ENCODE results near the gene HSD17B11. TPM values are rescaled to one million over a fixed set of nuclear protein-coding genes. Genes with fewer than 3 reads are reported as not detected.
"Not testable (repeated sequence)": the region's sequence is repeated elsewhere in the genome, so short reads cannot be mapped to it uniquely, and the experiment has no call there.

The HSD17B11 gene
- total and polyA plus RNA-seq, 12 donors: 4.6 to 25.4 (median 12.2) TPM

GRCh38 chr4:87391576-87392054, 627 bp upstream of the HSD17B11 start:
- peaks cover 0 to 12% (median 5%) of the 10 kb centered on the region in 11 donors for H3K9me3 ChIP-seq
- peaks cover 0 to 7% (median 0%) of the 10 kb centered on the region in 9 donors for H3K36me3 ChIP-seq
- peak overlapping the region; percentile 78 to 95 (median 89) for H3K27ac ChIP-seq
- no peak for TF ChIP-seq CTCF (IDR thresholded peaks at IDR 0.05)
- 13 to 23% methylated on average over 16 of the region's 16 CpGs for WGBS, 2 donors
- peak in 7 of 8 donors; percentile 36 to 70 (median 61) for ATAC-seq
- H3K4me3 ChIP-seq: peak overlapping the region; percentile 56 to 79 (median 68)
- no peaks in the 10 kb centered on the region for H3K27me3 ChIP-seq
- H3K4me1 ChIP-seq: peaks cover 0 to 36% (median 25%) of the 10 kb centered on the region in 9 donors
- DNase-seq: no peak
- intact Hi-C loops (cut with DNase I): loop anchor here in 2 of 10 donors (2.0 kb wide), 1 partner anchor 31 kb away; the partner anchor contains the start of gene NUDT9 (in 2 of the 2)

- intact Hi-C loops (cut with DNase I): loop anchor here in 2 of 10 donors (2.0 kb wide), 1 partner anchor 32 kb away; the partner anchor contains the start of gene NUDT9 (in 2 of the 2)
- TF ChIP-seq CTCF (IDR thresholded peaks at IDR 0.05): no peak
- Histone ChIP-seq H3K4me3 (peak overlapping the region; percentile 56 to 79 (median 68)), H3K4me1 (peaks cover 0 to 41% (median 25%) of the 10 kb centered on the region in 9 donors), H3K27ac (peak overlapping the region; percentile 14 to 95 (median 89)), H3K9me3 (peaks cover 0 to 18% (median 5%) of the 10 kb centered on the region in 11 donors), H3K36me3 (peaks cover 0 to 7% (median 0%) of the 10 kb centered on the region in 9 donors), H3K27me3 (no peaks in the 10 kb centered on the region)
- DNase-seq (no peak), ATAC-seq (no peak)
Observed at GRCh38 chr4:87390551-87390890, 467 bp downstream of the HSD17B11 start.

- DNase-seq: peak in 1 of 2 donors; percentile 20
Observed at GRCh38 chr4:87390055-87390454, 933 bp downstream of the HSD17B11 start.

DNA sequence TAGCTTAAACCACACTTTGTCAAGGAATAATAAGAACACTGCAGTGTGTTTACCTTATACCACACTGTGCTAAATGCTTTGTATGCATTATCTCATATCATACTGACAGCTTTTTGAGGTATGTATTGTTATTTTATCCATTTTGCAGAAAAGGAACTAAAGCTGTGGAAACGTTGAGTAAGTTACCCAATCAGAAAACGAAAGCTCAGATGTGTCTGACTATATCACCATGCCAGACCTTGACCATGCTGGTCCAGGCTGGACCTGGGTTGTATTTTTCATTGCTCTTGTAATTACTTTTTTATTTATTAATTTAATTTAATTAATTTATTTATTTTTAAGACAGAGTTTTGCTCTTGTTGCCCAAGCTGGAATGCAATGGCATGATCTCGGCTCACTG, 2.1 kb downstream of the HSD17B11 start:
- H3K4me3 ChIP-seq: peak overlapping the region in 7 of 10 donors; percentile 67 to 79 (median 69)
- no peak for ATAC-seq
- intact Hi-C loops (cut with DNase I): loop anchor here in 1 of 10 donors (5.0 kb wide), 1 partner anchor 33 kb away; the partner anchor contains the start of gene NUDT9
- H3K27me3 ChIP-seq: no peaks in the 10 kb centered on the region
- no peak overlapping the region for H3K27ac ChIP-seq
- H3K9me3 ChIP-seq: peaks cover 0 to 33% (median 5%) of the 10 kb centered on the region in 11 donors
- WGBS, 2 donors: 87 to 91% methylated on average over 3 of the region's 3 CpGs
- TF ChIP-seq CTCF (IDR thresholded peaks at IDR 0.05): no peak
- peaks cover 0 to 9% (median 0%) of the 10 kb centered on the region in 9 donors for H3K36me3 ChIP-seq
- peaks cover 0 to 41% (median 25%) of the 10 kb centered on the region in 9 donors for H3K4me1 ChIP-seq
- DNase-seq: no peak

More at GRCh38 chr4:87390055-87390454, 933 bp downstream of the HSD17B11 start:
- 84 to 86% methylated on average over 20 of the region's 20 CpGs for WGBS, 2 donors
- not testable (repeated sequence) for ATAC-seq, H3K36me3 ChIP-seq, H3K27me3 ChIP-seq
- Histone ChIP-seq H3K9me3 (peaks cover 0 to 23% (median 5%) of the 10 kb centered on the region in 11 donors), H3K27ac (peak overlapping the region in 7 of 10 donors; percentile 84 to 95 (median 89)), H3K4me1 (peaks cover 0 to 41% (median 25%) of the 10 kb centered on the region in 9 donors), H3K4me3 (peak overlapping the region; percentile 56 to 79 (median 68))
- intact Hi-C loops (cut with DNase I): loop anchor here in 2 of 10 donors (2.0 kb wide), 1 partner anchor 33 kb away; the partner anchor contains the start of gene NUDT9 (in 2 of the 2)

DNA sequence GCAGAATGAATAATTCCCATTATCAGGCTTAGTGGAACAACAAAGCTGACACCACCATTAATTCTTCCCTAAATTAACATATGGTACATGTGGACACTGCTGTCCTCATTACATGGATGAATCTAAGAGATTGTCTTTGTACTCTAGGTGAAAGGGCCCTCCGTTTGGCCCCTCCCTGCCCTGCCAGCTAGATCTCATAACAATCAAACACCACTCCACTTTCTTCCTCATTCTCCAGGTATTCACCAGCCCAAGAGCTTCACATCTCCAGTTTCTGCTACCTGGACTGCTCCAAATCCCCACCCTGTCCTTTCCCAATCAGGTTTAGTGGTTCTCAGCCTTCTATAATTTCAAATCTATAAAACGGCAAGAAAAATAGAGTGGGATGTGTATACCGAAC, 3.8 kb downstream of the HSD17B11 start:
- intact Hi-C loops (cut with DNase I): loop anchor here in 1 of 10 donors (5.0 kb wide), 1 partner anchor 35 kb away; the partner anchor contains the start of gene NUDT9
- Histone ChIP-seq H3K36me3 (peaks cover 0 to 10% (median 0%) of the 10 kb centered on the region in 9 donors), H3K9me3 (peaks cover 0 to 33% (median 5%) of the 10 kb centered on the region in 11 donors), H3K4me1 (peaks cover 0 to 47% (median 24%) of the 10 kb centered on the region in 9 donors), H3K27ac (no peak overlapping the region), H3K4me3 (no peak overlapping the region), H3K27me3 (no peaks in the 10 kb centered on the region)
- 92 to 94% methylated on average over 3 of the region's 3 CpGs for WGBS, 2 donors
- ATAC-seq: no peak
- no peak for DNase-seq
- no peak for TF ChIP-seq CTCF (IDR thresholded peaks at IDR 0.05)

- H3K27me3 ChIP-seq, ATAC-seq, DNase-seq, H3K27ac ChIP-seq, H3K4me3 ChIP-seq: not testable (repeated sequence)
- 91 to 95% methylated on average over 9 of the region's 9 CpGs for WGBS, 2 donors
- H3K9me3 ChIP-seq: peaks cover 0 to 33% (median 5%) of the 10 kb centered on the region in 11 donors
- intact Hi-C loops (cut with DNase I): loop anchor here in 1 of 10 donors (5.0 kb wide), 1 partner anchor 38 kb away; the partner anchor contains the start of gene NUDT9
- peaks cover 0 to 34% (median 12%) of the 10 kb centered on the region in 9 donors for H3K4me1 ChIP-seq
- peaks cover 0 to 27% (median 9%) of the 10 kb centered on the region in 9 donors for H3K36me3 ChIP-seq
Observed at GRCh38 chr4:87384466-87385132, 6.4 kb downstream of the HSD17B11 start.
